Skeletal muscle satellite cell (primary cell): ENCODE data around the gene KCNRG. TPM values are rescaled to one million over a fixed set of nuclear protein-coding genes. Genes with fewer than 3 reads are reported as not detected.
"Not testable (repeated sequence)": the region's sequence is repeated elsewhere in the genome, so short reads cannot be mapped to it uniquely, and the experiment has no call there.

ENCODE experiments used
- H3K27me3 ChIP-seq: 2 replicates; pipeline ENCODE4 v1.7.0; 2013; ENCODE audit warnings: low read length; ENCODE audit not compliant: control insufficient read depth, insufficient read depth
- H3K36me3 ChIP-seq: 2 replicates; pipeline ENCODE4 v1.7.0; 2013; ENCODE audit warnings: mild to moderate bottlenecking, control low read depth, low read length; ENCODE audit not compliant: insufficient read depth
- H3K4me1 ChIP-seq: 2 replicates; pipeline ENCODE4 v1.7.0; 2013; ENCODE audit warnings: low read length; ENCODE audit not compliant: control insufficient read depth, insufficient read depth
- H3K4me2 ChIP-seq: 2 replicates; pipeline ENCODE4 v1.7.0; 2013; ENCODE audit warnings: mild to moderate bottlenecking, low read length
- H3K4me3 ChIP-seq: 2 replicates; pipeline ENCODE4 v1.7.0; 2013; ENCODE audit warnings: low read length
- H3K9ac ChIP-seq: 2 replicates; pipeline ENCODE4 v1.7.0; 2013; ENCODE audit warnings: mild to moderate bottlenecking, low read depth, low read length, moderate library complexity
- H3K9me3 ChIP-seq: replicated peaks from 2 replicates; pipeline ENCODE4 v1.7.0; 2013; ENCODE audit warnings: mild to moderate bottlenecking, control low read depth, low read length
- small RNA-seq: library from RNA; depleted of rRNA; stranded (forward); fragments of <200 nt; gene quantifications from one replicate; pipeline ENCODE3, GENCODE V24; 2012

KCNRG gene

GRCh38 chr13:50060718-50061117 is 45.5 kb downstream of the KCNRG start:
- no peak overlapping the region for H3K4me2 ChIP-seq
- H3K27me3 ChIP-seq: no peaks in the 10 kb centered on the region
- H3K36me3 ChIP-seq: peaks cover 17% of the 10 kb centered on the region
- no peak overlapping the region for H3K4me3 ChIP-seq
- no peaks in the 10 kb centered on the region for H3K4me1 ChIP-seq
- H3K9ac ChIP-seq: no peak overlapping the region
- H3K9me3 ChIP-seq: no peaks in the 10 kb centered on the region

- not testable (repeated sequence) for H3K4me2 ChIP-seq, H3K27me3 ChIP-seq, H3K9ac ChIP-seq, H3K4me1 ChIP-seq, H3K4me3 ChIP-seq, H3K9me3 ChIP-seq
- H3K36me3 ChIP-seq: peaks cover 26% of the 10 kb centered on the region
Measured at GRCh38 chr13:50062336-50062735, 47.1 kb downstream of the KCNRG start.

GRCh38 chr13:50065712-50066111 is 50.5 kb downstream of the KCNRG start:
- Histone ChIP-seq H3K9ac (no peak overlapping the region), H3K9me3 (no peaks in the 10 kb centered on the region), H3K27me3 (no peaks in the 10 kb centered on the region), H3K4me3 (no peak overlapping the region), H3K4me1 (peaks cover 17% of the 10 kb centered on the region), H3K36me3 (peaks cover 23% of the 10 kb centered on the region), H3K4me2 (no peak overlapping the region)

- H3K9ac ChIP-seq: no peak overlapping the region
- peaks cover 39% of the 10 kb centered on the region for H3K4me1 ChIP-seq
- H3K27me3 ChIP-seq: no peaks in the 10 kb centered on the region
- no peak overlapping the region for H3K4me2 ChIP-seq
- H3K4me3 ChIP-seq: no peak overlapping the region
- no peaks in the 10 kb centered on the region for H3K9me3 ChIP-seq
- H3K36me3 ChIP-seq: peaks cover 23% of the 10 kb centered on the region
Measured at GRCh38 chr13:50068508-50068907, 53.3 kb downstream of the KCNRG start.

- Histone ChIP-seq H3K4me1 (peaks cover 44% of the 10 kb centered on the region), H3K4me3 (no peak overlapping the region), H3K36me3 (peaks cover 18% of the 10 kb centered on the region), H3K4me2 (peak overlapping the region; percentile 26), H3K9ac (peak overlapping the region; percentile 21), H3K9me3 (no peaks in the 10 kb centered on the region), H3K27me3 (no peaks in the 10 kb centered on the region)
Measured at GRCh38 chr13:50069261-50069660, 54.0 kb downstream of the KCNRG start.

GRCh38 chr13:50070186-50070585 is 54.9 kb downstream of the KCNRG start:
- H3K27me3 ChIP-seq: no peaks in the 10 kb centered on the region
- peaks cover 45% of the 10 kb centered on the region for H3K4me1 ChIP-seq
- no peaks in the 10 kb centered on the region for H3K9me3 ChIP-seq
- no peak overlapping the region for H3K4me3 ChIP-seq
- peaks cover 13% of the 10 kb centered on the region for H3K36me3 ChIP-seq
- H3K9ac ChIP-seq: no peak overlapping the region
- H3K4me2 ChIP-seq: no peak overlapping the region

Small RNAs within 50 kb of the gene (small RNA-seq; reads per million reads assigned to genes)
- gene MIR16-1 (13.1 reads per million, percentile 92 among the genes with 10 or more reads in this experiment), gene MIR3613 (not detected), gene RF02105 (not detected), gene RF02106 (not detected), gene RF02107 (not detected), gene RF02108 (not detected)
